ENCODE measurements around the gene SERPINB7. TPM values are rescaled to one million over a fixed set of nuclear protein-coding genes. Genes with fewer than 3 reads are reported as not detected.

Gene SERPINB7
- total RNA-seq, 1 experiment from 2014 or later = 0.19 TPM

- CTCF ChIA-PET = no interaction called here
- no peak overlapping the region for H3K27ac Mint-ChIP-seq (ENCODE audit: unreplicated experiment)
- no peaks in the 10 kb centered on the region for H3K4me1 Mint-ChIP-seq (ENCODE audit: low read depth, unreplicated experiment)
- intact Hi-C loops (cut with micrococcal nuclease; ENCODE audit: unreplicated experiment) = no loop called here
- H3K4me3 Mint-ChIP-seq (ENCODE audit: low read depth, unreplicated experiment) = no peak overlapping the region
- H3K36me3 Mint-ChIP-seq (ENCODE audit: insufficient read depth, unreplicated experiment) = no peaks in the 10 kb centered on the region
- no peaks in the 10 kb centered on the region for H3K27me3 Mint-ChIP-seq (ENCODE audit: unreplicated experiment)
- no peak for DNase-seq
- no TSS peak for BruUV-seq (replicated peaks)
- H3K9me3 Mint-ChIP-seq (ENCODE audit: low read depth, unreplicated experiment) = peaks cover 13% of the 10 kb centered on the region
- TF ChIP-seq CTCF (IDR thresholded peaks at IDR 0.05; ENCODE audit: unreplicated experiment) = no peak
Measured at GRCh38 chr18:63762518-63762917, 12.7 kb upstream of the SERPINB7 start.

GRCh38 chr18:63763831-63764600 is 11.2 kb upstream of the SERPINB7 start:
- CTCF ChIA-PET = interaction anchor here (0.5 to 1.0 kb wide), 3 partner anchors 15 to 1607 kb away, joined by 3 to 4 read pairs (median 3); no protein-coding TSS in a partner anchor
- BruUV-seq (replicated peaks) = no TSS peak
- H3K4me1 Mint-ChIP-seq (ENCODE audit: low read depth, unreplicated experiment) = no peaks in the 10 kb centered on the region
- intact Hi-C loops (cut with micrococcal nuclease; ENCODE audit: unreplicated experiment) = no loop called here
- no peaks in the 10 kb centered on the region for H3K27me3 Mint-ChIP-seq (ENCODE audit: unreplicated experiment)
- H3K4me3 Mint-ChIP-seq (ENCODE audit: low read depth, unreplicated experiment) = no peak overlapping the region
- H3K36me3 Mint-ChIP-seq (ENCODE audit: insufficient read depth, unreplicated experiment) = no peaks in the 10 kb centered on the region
- no peak for TF ChIP-seq CTCF (IDR thresholded peaks at IDR 0.05; ENCODE audit: unreplicated experiment)
- no peak for DNase-seq
- H3K9me3 Mint-ChIP-seq (ENCODE audit: low read depth, unreplicated experiment) = peaks cover 15% of the 10 kb centered on the region
- H3K27ac Mint-ChIP-seq (ENCODE audit: unreplicated experiment) = no peak overlapping the region

- Mint-ChIP-seq H3K4me3 (ENCODE audit: low read depth, unreplicated experiment) (no peak overlapping the region), H3K4me1 (ENCODE audit: low read depth, unreplicated experiment) (no peaks in the 10 kb centered on the region), H3K9me3 (ENCODE audit: low read depth, unreplicated experiment) (peaks cover 8% of the 10 kb centered on the region), H3K27ac (ENCODE audit: unreplicated experiment) (no peak overlapping the region), H3K36me3 (ENCODE audit: insufficient read depth, unreplicated experiment) (no peaks in the 10 kb centered on the region), H3K27me3 (ENCODE audit: unreplicated experiment) (no peaks in the 10 kb centered on the region)
- intact Hi-C loops (cut with micrococcal nuclease; ENCODE audit: unreplicated experiment) = no loop called here
- no TSS peak for BruUV-seq (replicated peaks)
- no peak for DNase-seq
- TF ChIP-seq CTCF (IDR thresholded peaks at IDR 0.05; ENCODE audit: unreplicated experiment) = no peak
- CTCF ChIA-PET = no interaction called here
Measured at GRCh38 chr18:63765837-63766236, 9.4 kb upstream of the SERPINB7 start.

GRCh38 chr18:63773551-63773950 is 1.7 kb upstream of the SERPINB7 start:
- Mint-ChIP-seq H3K9me3 (ENCODE audit: low read depth, unreplicated experiment) (no peaks in the 10 kb centered on the region), H3K27ac (ENCODE audit: unreplicated experiment) (no peak overlapping the region), H3K36me3 (ENCODE audit: insufficient read depth, unreplicated experiment) (no peaks in the 10 kb centered on the region), H3K27me3 (ENCODE audit: unreplicated experiment) (no peaks in the 10 kb centered on the region), H3K4me3 (ENCODE audit: low read depth, unreplicated experiment) (no peak overlapping the region), H3K4me1 (ENCODE audit: low read depth, unreplicated experiment) (peaks cover 13% of the 10 kb centered on the region)
- no peak for DNase-seq
- intact Hi-C loops (cut with micrococcal nuclease; ENCODE audit: unreplicated experiment) = no loop called here
- no TSS peak for BruUV-seq (replicated peaks)
- CTCF ChIA-PET = no interaction called here
- no peak for TF ChIP-seq CTCF (IDR thresholded peaks at IDR 0.05; ENCODE audit: unreplicated experiment)
